IPS DF 19.7 (cell line): Measurements from ENCODE around the gene PCDHGA4.
"Not testable (repeated sequence)": the region's sequence is repeated elsewhere in the genome, so short reads cannot be mapped to it uniquely, and the experiment has no call there.

ENCODE experiments used
- DNase-seq: peaks from one replicate; pipeline ENCODE4 v3.0.0-alpha.2; 2013; ENCODE audit warnings: low read depth, low spot score

The PCDHGA4 gene

GRCh38 chr5:141384471-141385267, 29.8 kb downstream of the PCDHGA4 start:
- DNase-seq = no peak

DNA sequence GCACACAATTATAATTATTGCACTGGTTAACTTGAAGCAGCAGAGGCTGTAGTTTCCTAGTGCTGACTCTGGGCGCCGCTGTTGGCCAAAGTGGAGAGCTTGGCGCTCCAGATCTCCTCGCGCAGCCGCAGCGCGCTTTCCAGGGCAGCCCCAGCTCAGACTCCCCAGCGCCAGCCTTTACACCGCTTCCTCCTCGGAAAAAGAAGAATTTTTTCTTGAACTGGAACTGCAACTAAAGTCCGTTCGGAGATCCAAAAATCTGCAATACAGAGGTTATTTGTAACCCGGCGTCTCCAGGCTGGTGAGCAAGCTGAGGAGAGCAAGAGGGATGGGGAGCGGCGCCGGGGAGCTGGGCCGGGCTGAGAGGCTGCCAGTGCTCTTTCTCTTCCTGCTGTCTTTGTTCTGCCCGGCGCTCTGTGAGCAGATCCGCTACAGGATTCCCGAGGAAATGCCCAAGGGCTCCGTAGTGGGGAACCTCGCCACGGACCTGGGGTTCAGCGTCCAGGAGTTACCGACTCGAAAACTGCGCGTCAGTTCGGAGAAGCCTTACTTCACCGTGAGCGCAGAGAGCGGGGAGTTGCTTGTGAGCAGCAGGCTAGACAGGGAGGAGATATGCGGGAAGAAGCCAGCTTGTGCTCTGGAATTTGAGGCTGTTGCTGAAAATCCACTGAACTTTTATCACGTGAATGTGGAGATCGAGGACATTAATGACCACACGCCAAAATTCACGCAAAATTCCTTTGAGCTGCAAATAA, 32.9 kb downstream of the PCDHGA4 start, which contains the start of gene PCDHGB4:
Gene PCDHGB4 (plus strand): TSS at position 142 of the 755 bp plus-strand sequence. CDS start 187 bp downstream, at position 329.
- DNase-seq = not testable (repeated sequence)

- DNase-seq = no peak
Measured at GRCh38 chr5:141388661-141389060, 33.8 kb downstream of the PCDHGA4 start.

GRCh38 chr5:141389153-141390042, 34.6 kb downstream of the PCDHGA4 start:
- DNase-seq = no peak

DNA sequence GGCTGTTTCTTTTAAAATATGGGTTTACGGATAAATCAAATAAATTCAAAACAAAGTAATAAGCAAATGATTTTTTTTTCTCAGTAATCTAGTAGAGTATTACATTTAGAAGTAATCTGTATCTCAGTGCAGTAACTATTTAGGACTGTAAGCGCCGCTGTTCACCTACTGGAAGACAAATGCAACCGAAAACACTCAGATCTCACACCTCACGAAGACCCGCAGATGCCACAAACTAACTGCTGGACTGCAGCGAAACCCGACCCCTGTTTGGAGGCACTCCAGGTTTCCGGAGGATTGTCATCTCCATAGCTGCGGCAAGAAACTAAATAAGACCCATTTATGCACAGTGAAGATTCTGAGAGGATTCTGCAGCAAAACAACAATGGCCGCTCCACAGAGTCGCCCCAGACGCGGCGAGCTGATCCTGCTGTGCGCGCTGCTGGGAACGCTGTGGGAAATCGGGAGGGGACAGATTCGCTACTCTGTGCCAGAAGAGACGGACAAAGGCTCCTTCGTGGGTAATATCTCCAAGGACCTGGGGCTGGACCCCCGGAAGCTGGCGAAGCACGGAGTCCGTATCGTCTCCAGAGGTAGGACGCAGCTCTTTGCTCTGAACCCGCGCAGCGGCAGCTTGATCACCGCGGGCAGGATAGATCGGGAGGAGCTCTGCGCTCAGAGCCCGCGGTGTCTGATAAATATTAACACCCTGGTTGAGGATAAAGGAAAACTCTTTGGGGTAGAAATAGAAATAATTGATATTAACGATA, 37.8 kb downstream of the PCDHGA4 start, which contains the start of gene PCDHGA8:
Gene PCDHGA8 (plus strand): TSS at position 205 of the 770 bp plus-strand sequence. CDS start 181 bp downstream, at position 386.
- DNase-seq = no peak

- no peak for DNase-seq
Measured at GRCh38 chr5:141393267-141393666, 38.4 kb downstream of the PCDHGA4 start.

GRCh38 chr5:141394401-141395187, 39.8 kb downstream of the PCDHGA4 start:
- not testable (repeated sequence) for DNase-seq

- DNase-seq = not testable (repeated sequence)
Measured at GRCh38 chr5:141397756-141398551, 43.1 kb downstream of the PCDHGA4 start, which contains the start of gene PCDHGB5. Gene PCDHGB5, plus strand, starts transcription at chr5:141397947. Its CDS starts 181 bp downstream, at chr5:141398128.

DNA sequence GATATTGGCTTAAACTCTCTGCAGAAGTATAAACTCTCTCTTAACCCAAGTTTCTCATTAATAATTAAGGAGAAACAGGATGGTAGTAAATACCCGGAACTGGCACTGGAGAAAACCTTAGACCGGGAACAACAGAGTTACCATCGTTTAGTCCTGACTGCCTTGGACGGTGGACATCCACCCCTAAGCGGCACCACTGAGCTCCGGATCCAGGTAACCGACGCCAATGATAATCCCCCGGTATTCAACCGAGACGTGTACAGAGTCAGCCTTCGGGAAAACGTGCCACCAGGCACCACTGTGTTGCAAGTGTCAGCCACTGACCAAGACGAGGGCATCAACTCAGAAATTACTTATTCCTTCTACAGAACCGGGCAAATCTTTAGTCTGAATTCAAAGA, 43.8 kb downstream of the PCDHGA4 start:
- DNase-seq = no peak

DNA sequence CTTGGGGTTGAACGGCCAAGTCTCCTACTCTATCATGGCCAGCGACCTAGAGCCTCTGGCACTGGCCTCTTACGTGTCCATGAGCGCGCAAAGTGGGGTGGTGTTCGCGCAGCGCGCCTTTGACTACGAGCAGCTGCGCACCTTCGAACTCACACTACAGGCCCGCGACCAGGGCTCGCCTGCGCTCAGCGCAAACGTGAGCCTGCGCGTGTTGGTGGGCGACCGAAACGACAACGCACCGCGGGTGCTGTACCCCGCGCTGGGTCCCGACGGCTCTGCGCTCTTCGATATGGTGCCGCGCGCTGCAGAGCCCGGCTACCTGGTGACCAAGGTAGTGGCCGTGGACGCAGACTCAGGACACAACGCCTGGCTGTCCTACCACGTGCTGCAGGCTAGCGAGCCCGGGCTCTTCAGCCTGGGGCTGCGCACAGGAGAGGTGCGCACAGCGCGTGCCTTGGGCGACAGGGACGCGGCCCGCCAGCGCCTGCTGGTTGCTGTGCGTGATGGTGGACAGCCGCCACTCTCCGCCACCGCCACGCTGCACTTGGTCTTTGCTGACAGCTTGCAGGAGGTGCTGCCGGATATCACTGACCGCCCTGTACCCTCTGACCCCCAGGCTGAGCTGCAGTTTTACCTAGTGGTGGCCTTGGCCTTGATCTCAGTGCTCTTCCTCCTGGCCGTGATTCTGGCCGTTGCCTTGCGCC, 44.9 kb downstream of the PCDHGA4 start:
- no peak for DNase-seq

GRCh38 chr5:141402553-141403243, 47.9 kb downstream of the PCDHGA4 start, which contains the start of gene PCDHGA9:
Gene PCDHGA9, plus strand, starts transcription at chr5:141402778. Its CDS starts 175 bp downstream, at chr5:141402953.
- no peak for DNase-seq

GRCh38 chr5:141403387-141403786, 48.6 kb downstream of the PCDHGA4 start:
- no peak for DNase-seq
